K562 (cell line): ENCODE data around the gene ISLR2. TPM values are rescaled to one million over a fixed set of nuclear protein-coding genes. Genes with fewer than 3 reads are reported as not detected.

Source experiments
- ATAC-seq: fragments of 200-7000 bp; cut with Tn5 transposase; 3 replicates; pipeline ENCODE4 v1.9.1; 2020; ENCODE audit warnings: moderate library complexity
- BruUV-seq: library from RNA; stranded (reverse); fragments of 400-500 nt; replicated peaks from 2 replicates; lab custom pipeline; 2021; lab: Mats Ljungman, UMichigan
- CTCF ChIA-PET: fragments of 300-600 bp; formaldehyde crosslinking; extraction: SDS; loops from one replicate; lab custom pipeline; 2021; ENCODE audit warnings: low intra/inter-chr PET ratio; lab: Yijun Ruan, JAX
- POLR2A ChIA-PET: fragments of 300-600, 350-650 bp; sonication (Branson Sonifier 250); formaldehyde crosslinking; extraction: SDS; loops from one replicate; lab custom pipeline; 2021; ENCODE audit warnings: antibody characterized with exemption, inconsistent platforms; lab: Yijun Ruan, JAX
- DNase-seq, 4 experiments: peaks; one replicate each; pipeline versions ENCODE4 v3.0.0 to v3.0.0-alpha.2; 2011 to 2018; ENCODE audit warnings: low spot score in 3 of 4, mixed read lengths in 3 of 4; ENCODE audit errors: extremely low read depth in 1 of 4
- FAIRE-seq: peaks from 2 replicates; lab custom pipeline; 2011; peaks lifted over from hg19 to GRCh38; lab: Jason Lieb, UNC
- H2AFZ ChIP-seq: 2 replicates; pipeline ENCODE4 v1.6.0; 2011; ENCODE audit warnings: low read depth, low read length, control low read depth, inconsistent platforms
- H3K27ac ChIP-seq: fragments of 200-600 bp; 3 replicates; pipeline ENCODE4 v1.8.0; 2011; ENCODE audit warnings: low read depth, mild to moderate bottlenecking, control low read depth, inconsistent platforms, low read length, moderate library complexity, mixed read lengths; ENCODE audit errors: extremely low read depth
- H3K27me3 ChIP-seq, 2 experiments: fragments of 300-600 bp in 1 of 2; 2 replicates in 1 of 2; 3 replicates in 1 of 2; pipeline versions ENCODE4 v1.6.0 to v1.8.0; 2011; ENCODE audit warnings: inconsistent platforms in 2 of 2, low read length in 2 of 2, mild to moderate bottlenecking in 1 of 2, mixed read lengths in 1 of 2, moderate library complexity in 1 of 2; ENCODE audit not compliant: control insufficient read depth in 2 of 2, insufficient read depth in 2 of 2
- H3K36me3 ChIP-seq: fragments of 300-600 bp; 3 replicates; pipeline ENCODE4 v1.8.0; 2011; ENCODE audit warnings: mild to moderate bottlenecking, low read length, inconsistent platforms; ENCODE audit not compliant: control insufficient read depth, insufficient read depth
- H3K4me1 ChIP-seq, 2 experiments: fragments of 200-600 bp in 1 of 2; replicated peaks in 1 of 2; 2 replicates in 1 of 2; 3 replicates in 1 of 2; pipeline versions ENCODE4 v1.5.1 to v1.8.0; 2011; ENCODE audit warnings: inconsistent platforms in 2 of 2, low read length in 2 of 2, mild to moderate bottlenecking in 1 of 2, mixed read lengths in 1 of 2, moderate library complexity in 1 of 2; ENCODE audit not compliant: control insufficient read depth in 2 of 2, insufficient read depth in 2 of 2
- H3K4me2 ChIP-seq: 2 replicates; pipeline ENCODE4 v1.6.1; 2011; ENCODE audit warnings: low read length, control low read depth, inconsistent platforms, mixed read lengths; ENCODE audit not compliant: insufficient read depth
- H3K4me3 ChIP-seq: fragments of 200-600 bp; sonication (generic), shearing (Covaris generic); 2 replicates; pipeline ENCODE4 v1.5.1; 2016; ENCODE audit warnings: control low read depth, inconsistent platforms
- H3K79me2 ChIP-seq: fragments of 200-600 bp; 3 replicates; pipeline ENCODE4 v1.8.0; 2011; ENCODE audit warnings: low read length, inconsistent platforms; ENCODE audit not compliant: control insufficient read depth, insufficient read depth
- H3K9ac ChIP-seq, 2 experiments: 2 replicates each; pipeline versions ENCODE4 v1.6.0 to v1.6.1; 2011; ENCODE audit warnings: low read depth in 2 of 2, low read length in 2 of 2, control low read depth in 1 of 2, inconsistent platforms in 1 of 2, mild to moderate bottlenecking in 1 of 2, mixed read lengths in 1 of 2; ENCODE audit not compliant: insufficient read depth in 1 of 2
- H3K9me1 ChIP-seq: one replicate; pipeline ENCODE4 v1.6.0; 2011; ENCODE audit warnings: inconsistent platforms, mild to moderate bottlenecking, low read length, moderate library complexity; ENCODE audit not compliant: control insufficient read depth, insufficient read depth
- H3K9me3 ChIP-seq: replicated peaks from 2 replicates; pipeline ENCODE4 v1.5.1; 2011; ENCODE audit warnings: low read depth, low read length, inconsistent platforms; ENCODE audit not compliant: control insufficient read depth, insufficient read depth
- H4K20me1 ChIP-seq: replicated peaks from 2 replicates; pipeline ENCODE4 v1.6.1; 2011; ENCODE audit warnings: low read length, inconsistent platforms, mixed read lengths; ENCODE audit not compliant: control insufficient read depth, insufficient read depth
- CREB1 ChIP-seq, 2 experiments: sonication (generic) in 1 of 2; formaldehyde crosslinking in 1 of 2; IDR thresholded peaks; 2 replicates each; pipeline versions ENCODE4 v1.6.1 to v1.8.0; 2012 to 2022; ENCODE audit warnings: inconsistent platforms in 1 of 2, mild to moderate bottlenecking in 1 of 2, missing genetic modification reagents in 1 of 2, moderate library complexity in 1 of 2
- GATAD2A ChIP-seq: fragments of 450-650 bp; IDR thresholded peaks from 2 replicates; pipeline ENCODE4 v1.6.1; 2017
- MAFK ChIP-seq: IDR thresholded peaks from 2 replicates; pipeline ENCODE4 v1.6.1; 2011; ENCODE audit warnings: low read length, improper control_type of control experiment
- NCOA6 ChIP-seq: fragments of 450-650 bp; IDR thresholded peaks from 2 replicates; pipeline ENCODE4 v1.6.1; 2017; ENCODE audit warnings: mild to moderate bottlenecking
- PHTF2 ChIP-seq: fragments of 250-450 bp; sonication (Bioruptor Pico); IDR thresholded peaks from 2 replicates; pipeline ENCODE4 v1.5.0; 2021; ENCODE audit warnings: mild to moderate bottlenecking
- THAP12 ChIP-seq: fragments of 250-450 bp; sonication (Bioruptor Pico); IDR thresholded peaks from 2 replicates; pipeline ENCODE4 v1.9.0; 2021; ENCODE audit warnings: mild to moderate bottlenecking, inconsistent platforms
- YBX1 ChIP-seq: fragments of 450-650 bp; IDR thresholded peaks from 2 replicates; pipeline ENCODE4 v1.7.1; 2016; ENCODE audit warnings: mild to moderate bottlenecking
- ZNF311 ChIP-seq: fragments of 250-450 bp; sonication (Bioruptor Pico); IDR thresholded peaks from 2 replicates; pipeline ENCODE4 v1.4.0; 2020; ENCODE audit warnings: mild to moderate bottlenecking, moderate library complexity
- WGBS: fragments of 100-300 bp; shearing (Covaris generic); methylation state at CpG from one replicate; pipeline ENCODE4 v1.1.6; 2016; ENCODE audit warnings: low coverage, mixed read lengths; ENCODE audit not compliant: insufficient coverage; ENCODE audit errors: missing lambda C conversion rate; 5-methylcytosine and 5-hydroxymethylcytosine counted together
- in situ Hi-C: fragments of 300-500 bp; cut with MboI; formaldehyde crosslinking; loops from 4 replicates; pipeline ENCODE4 v1.15.0; 2018; ENCODE audit warnings: inconsistent platforms, mixed read lengths
- intact Hi-C: fragments of 100-400 bp; cut with micrococcal nuclease; formaldehyde crosslinking; loops from 2 replicates; pipeline ENCODE4 v1.14.2; 2022
- polyA plus RNA-seq, 8 experiments: library from polyadenylated mRNA; depleted of rRNA in 4 of 8; stranded (reverse) in 5 of 8; unstranded in 3 of 8; fragments of >200 nt; fragmentation: Nextera tagmentation in 2 of 8; fragmentation: Illumina TruSeq in 1 of 8; extraction: Ambion mirVana in 2 of 8; extraction: Trizol in 1 of 8; gene quantifications; 2 replicates each; pipeline versions ENCODE4 v1.2.1 to v1.2.3, GENCODE V29; 2011 to 2014; ENCODE audit warnings: inconsistent platforms in 1 of 8, missing spikeins in 1 of 8
- total RNA-seq, 7 experiments: library from RNA; depleted of rRNA in 6 of 7; stranded (reverse); fragments of >200 nt in 6 of 7; fragmentation: Illumina TruSeq in 2 of 7; extraction: Trizol in 2 of 7; gene quantifications; 2 replicates each; pipeline versions ENCODE4 v1.2.1 to v1.2.3, GENCODE V29; 2011 to 2021; ENCODE audit warnings: low replicate concordance in 1 of 7
- TF ChIP-seq, protein P1 (sequence below): fragments of 250-450 bp; sonication (Bioruptor Pico); IDR thresholded peaks from 2 replicates; pipeline ENCODE4 v1.5.1; 2021; ENCODE audit warnings: mild to moderate bottlenecking
- TF ChIP-seq, protein P2 (sequence below): fragments of 250-450 bp; sonication (Bioruptor Pico); IDR thresholded peaks from 2 replicates; pipeline ENCODE4 v1.5.0; 2022; ENCODE audit warnings: mild to moderate bottlenecking
- TF ChIP-seq, protein P3 (sequence below): fragments of 200-400 bp; formaldehyde crosslinking; IDR thresholded peaks from 2 replicates; pipeline ENCODE4 v1.6.1; 2017; ENCODE audit warnings: mild to moderate bottlenecking, low read depth, low read length, moderate library complexity
- TF ChIP-seq, protein P4 (sequence below): fragments of 250-450 bp; sonication (Bioruptor Pico); IDR thresholded peaks from 2 replicates; pipeline ENCODE4 v1.8.0; 2021; ENCODE audit warnings: moderate library complexity, mild to moderate bottlenecking, inconsistent platforms

ISLR2 gene
- total and polyA plus RNA-seq, 9 of the 15 experiments (the other 6 are each of a cell fraction or from before 2014, with no cell fraction given): not detected

DNA sequence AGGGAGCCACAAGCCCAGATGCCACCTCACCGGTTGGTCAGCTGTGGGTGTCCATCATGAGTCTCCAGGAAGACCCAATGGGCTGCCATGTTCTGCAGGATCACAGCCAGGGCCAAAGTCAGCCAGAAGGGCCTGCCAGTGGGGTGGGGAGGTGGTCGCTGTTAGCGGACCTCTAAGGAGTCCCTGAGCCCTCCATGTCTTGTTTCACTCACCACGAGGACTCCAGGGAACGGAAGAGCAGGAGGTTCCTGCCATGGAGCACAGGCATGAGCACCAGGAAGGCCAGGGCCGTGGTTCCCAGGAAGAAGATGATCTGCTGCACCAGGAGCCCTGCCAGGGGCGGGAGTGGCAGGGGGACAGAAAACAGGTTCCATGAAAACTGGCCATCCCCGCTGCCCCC is 51.7 kb downstream of the ISLR2 start (continued):
- TF ChIP-seq THAP12 (CRISPR knock-in tag) (no peak), YBX1 (no peak), NCOA6 (no peak)
- TF ChIP-seq, protein P1, sequence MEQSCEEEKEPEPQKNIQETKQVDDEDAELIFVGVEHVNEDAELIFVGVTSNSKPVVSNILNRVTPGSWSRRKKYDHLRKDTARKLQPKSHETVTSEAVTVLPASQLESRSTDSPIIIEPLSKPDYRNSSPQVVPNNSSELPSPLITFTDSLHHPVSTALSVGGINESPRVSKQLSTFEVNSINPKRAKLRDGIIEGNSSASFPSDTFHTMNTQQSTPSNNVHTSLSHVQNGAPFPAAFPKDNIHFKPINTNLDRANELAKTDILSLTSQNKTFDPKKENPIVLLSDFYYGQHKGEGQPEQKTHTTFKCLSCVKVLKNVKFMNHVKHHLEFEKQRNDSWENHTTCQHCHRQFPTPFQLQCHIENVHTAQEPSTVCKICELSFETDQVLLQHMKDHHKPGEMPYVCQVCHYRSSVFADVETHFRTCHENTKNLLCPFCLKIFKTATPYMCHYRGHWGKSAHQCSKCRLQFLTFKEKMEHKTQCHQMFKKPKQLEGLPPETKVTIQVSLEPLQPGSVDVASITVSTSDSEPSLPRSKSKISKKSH (CRISPR knock-in tag): no peak

DNA sequence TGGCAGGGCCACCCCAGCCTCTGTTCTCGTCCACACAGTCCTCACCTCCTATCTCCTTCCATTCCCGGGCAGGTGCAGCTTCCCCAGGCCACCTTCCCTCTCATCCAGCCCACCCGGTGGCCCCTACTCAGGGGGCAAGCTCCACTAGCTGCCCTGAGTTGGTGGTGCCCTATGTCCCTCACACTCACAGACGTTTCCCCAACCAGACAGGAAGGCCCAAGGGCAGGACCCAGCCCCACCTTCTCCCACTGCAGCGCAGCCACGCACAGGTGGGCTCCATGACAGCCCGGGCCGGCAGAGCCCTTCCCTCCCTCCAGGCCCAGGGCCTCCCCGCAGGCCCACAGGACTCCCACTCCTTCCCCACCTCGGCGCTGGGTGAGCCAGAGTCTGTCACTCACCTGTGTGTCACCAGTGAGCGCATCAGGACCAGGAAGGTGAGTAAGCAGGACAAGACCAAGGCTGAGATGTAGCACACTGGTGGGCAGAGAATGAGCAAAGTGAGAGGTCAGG is 54.3 kb downstream of the ISLR2 start:
- no peak overlapping the region for H3K27ac ChIP-seq
- peaks cover 0 to 5% of the 10 kb centered on the region in 2 experiments; a peak in 1 of 5 replicates for H3K4me1 ChIP-seq
- ChIA-PET CTCF (no interaction called here), POLR2A (interaction anchor here (0.6 kb wide), 1 partner anchor 10 kb away, joined by 3 read pairs; no protein-coding TSS in a partner anchor)
- H3K9me3 ChIP-seq: no peaks in the 10 kb centered on the region
- H3K4me3 ChIP-seq: no peak overlapping the region
- 0% methylated on average over 12 of the region's 12 CpGs for WGBS
- no peaks in the 10 kb centered on the region for H3K36me3 ChIP-seq
- DNase-seq: no peak
- intact Hi-C loops: no loop called here
- 0 out of 2 replicates have a peak, but pooled peaks cover 6% of the 10 kb centered on the region for H4K20me1 ChIP-seq
- FAIRE-seq: no peak
- H3K4me2 ChIP-seq: no peak overlapping the region
- peaks cover 2 to 53% of the 10 kb centered on the region in 2 experiments; a peak in 4 of 5 replicates for H3K27me3 ChIP-seq
- BruUV-seq: no TSS peak
- no peak for ATAC-seq
- in situ Hi-C loops: no loop called here
- H3K9me1 ChIP-seq: no peaks in the 10 kb centered on the region
- no peaks in the 10 kb centered on the region for H3K79me2 ChIP-seq
- no peak overlapping the region; a peak in 1 of 4 replicates for H3K9ac ChIP-seq
- H2AFZ ChIP-seq: no peak overlapping the region
- TF ChIP-seq, protein P2, sequence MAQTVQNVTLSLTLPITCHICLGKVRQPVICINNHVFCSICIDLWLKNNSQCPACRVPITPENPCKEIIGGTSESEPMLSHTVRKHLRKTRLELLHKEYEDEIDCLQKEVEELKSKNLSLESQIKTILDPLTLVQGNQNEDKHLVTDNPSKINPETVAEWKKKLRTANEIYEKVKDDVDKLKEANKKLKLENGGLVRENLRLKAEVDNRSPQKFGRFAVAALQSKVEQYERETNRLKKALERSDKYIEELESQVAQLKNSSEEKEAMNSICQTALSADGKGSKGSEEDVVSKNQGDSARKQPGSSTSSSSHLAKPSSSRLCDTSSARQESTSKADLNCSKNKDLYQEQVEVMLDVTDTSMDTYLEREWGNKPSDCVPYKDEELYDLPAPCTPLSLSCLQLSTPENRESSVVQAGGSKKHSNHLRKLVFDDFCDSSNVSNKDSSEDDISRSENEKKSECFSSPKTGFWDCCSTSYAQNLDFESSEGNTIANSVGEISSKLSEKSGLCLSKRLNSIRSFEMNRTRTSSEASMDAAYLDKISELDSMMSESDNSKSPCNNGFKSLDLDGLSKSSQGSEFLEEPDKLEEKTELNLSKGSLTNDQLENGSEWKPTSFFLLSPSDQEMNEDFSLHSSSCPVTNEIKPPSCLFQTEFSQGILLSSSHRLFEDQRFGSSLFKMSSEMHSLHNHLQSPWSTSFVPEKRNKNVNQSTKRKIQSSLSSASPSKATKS (CRISPR knock-in tag): no peak
- TF ChIP-seq PHTF2 (no peak), GATAD2A (no peak), ZNF311 (CRISPR knock-in tag) (no peak), MAFK (no peak), CREB1 (IDR thresholded peaks at IDR 0.05) (no peak), CREB1 (CRISPR knock-in tag; IDR thresholded peaks at IDR 0.05) (no peak)
- TF ChIP-seq, protein P3, sequence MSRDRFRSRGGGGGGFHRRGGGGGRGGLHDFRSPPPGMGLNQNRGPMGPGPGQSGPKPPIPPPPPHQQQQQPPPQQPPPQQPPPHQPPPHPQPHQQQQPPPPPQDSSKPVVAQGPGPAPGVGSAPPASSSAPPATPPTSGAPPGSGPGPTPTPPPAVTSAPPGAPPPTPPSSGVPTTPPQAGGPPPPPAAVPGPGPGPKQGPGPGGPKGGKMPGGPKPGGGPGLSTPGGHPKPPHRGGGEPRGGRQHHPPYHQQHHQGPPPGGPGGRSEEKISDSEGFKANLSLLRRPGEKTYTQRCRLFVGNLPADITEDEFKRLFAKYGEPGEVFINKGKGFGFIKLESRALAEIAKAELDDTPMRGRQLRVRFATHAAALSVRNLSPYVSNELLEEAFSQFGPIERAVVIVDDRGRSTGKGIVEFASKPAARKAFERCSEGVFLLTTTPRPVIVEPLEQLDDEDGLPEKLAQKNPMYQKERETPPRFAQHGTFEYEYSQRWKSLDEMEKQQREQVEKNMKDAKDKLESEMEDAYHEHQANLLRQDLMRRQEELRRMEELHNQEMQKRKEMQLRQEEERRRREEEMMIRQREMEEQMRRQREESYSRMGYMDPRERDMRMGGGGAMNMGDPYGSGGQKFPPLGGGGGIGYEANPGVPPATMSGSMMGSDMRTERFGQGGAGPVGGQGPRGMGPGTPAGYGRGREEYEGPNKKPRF: no peak
- TF ChIP-seq, protein P4, sequence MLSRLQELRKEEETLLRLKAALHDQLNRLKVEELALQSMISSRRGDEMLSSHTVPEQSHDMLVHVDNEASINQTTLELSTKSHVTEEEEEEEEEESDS: no peak
